NT2/D1 (cell line): Measurements from ENCODE around the gene COL10A1.

Experiments
- DNase-seq: peaks from one replicate; pipeline ENCODE4 v3.0.0-alpha.2; 2011; ENCODE audit warnings: low read depth, low spot score
- H3K27me3 ChIP-seq: 2 replicates; pipeline ENCODE4 v1.6.0; 2011; ENCODE audit warnings: mild to moderate bottlenecking; ENCODE audit not compliant: insufficient read length, insufficient read depth
- H3K36me3 ChIP-seq: 2 replicates; pipeline ENCODE4 v1.6.1; 2011; ENCODE audit warnings: mild to moderate bottlenecking, low read length, mixed read lengths; ENCODE audit not compliant: insufficient read depth, insufficient read length
- H3K4me1 ChIP-seq: 2 replicates; pipeline ENCODE4 v1.5.1; 2011; ENCODE audit not compliant: insufficient read depth, insufficient read length
- H3K4me3 ChIP-seq: 2 replicates; pipeline ENCODE4 v1.5.1; 2011; ENCODE audit warnings: low read depth; ENCODE audit not compliant: insufficient read length
- H3K9ac ChIP-seq: 2 replicates; pipeline ENCODE4 v1.6.0; 2011; ENCODE audit warnings: low read depth; ENCODE audit not compliant: insufficient read length
- H3K9me3 ChIP-seq: 2 replicates; pipeline ENCODE4 v1.5.1; 2011; ENCODE audit warnings: mild to moderate bottlenecking, low read length; ENCODE audit not compliant: insufficient read depth
- SUZ12 ChIP-seq: IDR thresholded peaks from 2 replicates; pipeline ENCODE4 v1.6.1; 2011; ENCODE audit not compliant: insufficient read length, insufficient read depth; ENCODE audit errors: extremely low read depth
- YY1 ChIP-seq: IDR thresholded peaks from 2 replicates; pipeline ENCODE4 v1.6.1; 2011; ENCODE audit not compliant: insufficient read length, insufficient read depth
- ZNF274 ChIP-seq: IDR thresholded peaks from 2 replicates; pipeline ENCODE4 v1.6.1; 2011; ENCODE audit warnings: mild to moderate bottlenecking, low read depth, low read length

The COL10A1 gene

GRCh38 chr6:116126032-116126431, at the start of gene COL10A1:
Gene COL10A1, minus strand, starts transcription at chr6:116126132. Its CDS starts 640 bp downstream, at chr6:116125492.
- Histone ChIP-seq H3K9ac (no peak within 1 kb of the TSS), H3K36me3 (peaks cover 4% of the 10 kb centered on the region), H3K4me3 (no peak within 1 kb of the TSS), H3K9me3 (no peaks in the 10 kb centered on the region), H3K27me3 (no peaks in the 10 kb centered on the region), H3K4me1 (no peaks in the 10 kb centered on the region)
- TF ChIP-seq SUZ12 (no peak), ZNF274 (no peak), YY1 (no peak)
- no peak for DNase-seq

DNA sequence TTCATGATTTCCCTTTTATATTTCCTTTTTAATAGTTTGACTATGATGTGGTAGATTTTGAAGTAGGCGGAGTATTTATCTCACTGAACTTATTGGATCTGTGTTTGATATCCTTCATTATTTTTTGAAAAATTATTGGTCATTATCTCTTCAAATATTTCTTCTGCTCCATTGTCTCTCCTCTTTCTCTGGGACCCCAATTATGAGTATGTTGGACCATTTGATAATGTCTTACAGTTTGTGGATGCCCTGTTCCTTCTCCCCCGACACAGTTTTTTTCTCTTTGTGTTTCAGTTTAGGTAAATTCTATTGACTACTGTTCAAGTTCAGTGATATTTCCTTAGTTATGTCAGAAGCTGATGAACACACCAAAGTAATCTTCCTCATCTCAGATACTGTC, 49.4 kb upstream of the COL10A1 start:
- no peak overlapping the region for H3K9ac ChIP-seq
- H3K36me3 ChIP-seq, result no peaks in the 10 kb centered on the region
- H3K27me3 ChIP-seq, result no peaks in the 10 kb centered on the region
- H3K4me3 ChIP-seq, result no peak overlapping the region
- H3K9me3 ChIP-seq, result peaks cover 12% of the 10 kb centered on the region
- TF ChIP-seq SUZ12 (no peak), ZNF274 (no peak), YY1 (no peak)
- DNase-seq, result no peak
- H3K4me1 ChIP-seq, result no peaks in the 10 kb centered on the region

DNA sequence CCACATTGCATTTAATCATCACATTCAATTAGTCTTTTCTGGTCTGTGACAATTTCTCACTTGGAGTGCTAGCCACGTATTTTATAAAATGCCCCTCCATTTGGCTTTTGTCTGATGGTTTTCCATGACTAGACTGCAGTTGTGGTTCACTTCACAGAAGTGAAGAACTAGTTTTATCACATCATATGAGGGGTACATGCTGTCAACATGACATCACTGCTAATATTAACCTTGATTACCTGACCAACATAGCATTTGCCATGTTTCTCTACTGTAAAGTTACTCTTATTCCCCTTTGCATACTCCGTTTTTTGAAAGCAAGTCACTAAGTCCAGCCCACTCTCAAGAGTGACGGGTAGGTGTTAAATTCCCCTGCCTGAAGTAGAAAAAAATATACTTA, 48.0 kb upstream of the COL10A1 start:
- H3K4me1 ChIP-seq, result no peaks in the 10 kb centered on the region
- no peak for TF ChIP-seq SUZ12
- no peak for TF ChIP-seq YY1
- TF ChIP-seq ZNF274, result no peak
- peaks cover 12% of the 10 kb centered on the region for H3K9me3 ChIP-seq
- no peak overlapping the region for H3K9ac ChIP-seq
- DNase-seq, result no peak
- H3K4me3 ChIP-seq, result no peak overlapping the region
- H3K27me3 ChIP-seq, result no peaks in the 10 kb centered on the region
- no peaks in the 10 kb centered on the region for H3K36me3 ChIP-seq

GRCh38 chr6:116170358-116171057, 44.6 kb upstream of the COL10A1 start:
- Histone ChIP-seq H3K9ac (no peak overlapping the region), H3K36me3 (no peaks in the 10 kb centered on the region), H3K27me3 (no peaks in the 10 kb centered on the region), H3K9me3 (peaks cover 11% of the 10 kb centered on the region), H3K4me1 (no peaks in the 10 kb centered on the region), H3K4me3 (no peak overlapping the region)
- no peak for DNase-seq
- no peak for TF ChIP-seq ZNF274
- TF ChIP-seq YY1, result no peak
- TF ChIP-seq SUZ12, result no peak

DNA sequence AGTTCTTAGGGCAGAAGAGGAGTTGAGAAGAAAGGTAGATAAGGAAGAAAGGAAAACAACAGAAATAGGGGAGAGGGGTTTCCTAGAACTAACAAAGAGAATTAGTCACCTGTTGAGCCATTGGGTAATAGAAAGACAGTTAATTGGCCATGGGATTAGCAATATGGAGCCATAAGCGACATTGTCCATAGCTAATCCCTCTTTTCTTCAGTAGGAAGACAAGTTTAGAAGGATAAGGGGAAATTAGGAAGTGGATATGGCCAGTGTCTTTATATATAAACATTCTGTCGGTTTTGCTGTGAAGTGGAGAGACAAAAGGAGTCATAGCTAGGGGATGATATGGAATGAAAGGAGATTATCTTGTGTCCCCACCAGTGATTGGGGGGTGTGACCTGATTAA, 43.9 kb upstream of the COL10A1 start:
- Histone ChIP-seq H3K9me3 (peaks cover 4% of the 10 kb centered on the region; the same call in 1 of the 2 replicates), H3K4me3 (no peak overlapping the region), H3K36me3 (no peaks in the 10 kb centered on the region), H3K4me1 (no peaks in the 10 kb centered on the region), H3K27me3 (no peaks in the 10 kb centered on the region), H3K9ac (no peak overlapping the region)
- no peak for DNase-seq
- TF ChIP-seq SUZ12 (no peak), YY1 (no peak), ZNF274 (no peak)

DNA sequence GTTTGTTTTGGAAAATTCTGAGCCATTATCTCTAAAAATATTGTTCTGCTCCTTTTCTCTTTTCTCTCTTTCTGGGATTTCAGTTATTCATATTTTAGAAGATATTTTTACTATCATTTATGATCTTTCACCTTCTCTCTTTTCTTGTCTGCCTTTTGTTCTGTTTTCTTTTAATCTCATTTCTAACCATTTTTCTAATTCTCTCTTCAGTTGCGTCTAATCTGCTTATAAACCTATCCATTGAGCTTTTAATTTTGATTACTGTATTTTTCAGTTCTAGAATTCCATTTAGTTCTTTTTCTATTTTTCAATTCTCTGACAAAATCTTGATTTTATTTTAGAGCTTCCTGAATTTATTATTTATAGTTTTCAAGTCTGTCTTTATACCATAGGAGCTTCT, 42.2 kb upstream of the COL10A1 start:
- Histone ChIP-seq H3K4me3 (no peak overlapping the region), H3K9ac (no peak overlapping the region), H3K9me3 (no peaks in the 10 kb centered on the region), H3K27me3 (no peaks in the 10 kb centered on the region), H3K36me3 (no peaks in the 10 kb centered on the region), H3K4me1 (no peaks in the 10 kb centered on the region)
- TF ChIP-seq SUZ12 (no peak), YY1 (no peak), ZNF274 (no peak)
- DNase-seq, result no peak

GRCh38 chr6:116166369-116166768, 40.4 kb upstream of the COL10A1 start:
- Histone ChIP-seq H3K9ac (no peak overlapping the region), H3K36me3 (no peaks in the 10 kb centered on the region), H3K27me3 (no peaks in the 10 kb centered on the region), H3K4me1 (no peaks in the 10 kb centered on the region), H3K4me3 (no peak overlapping the region), H3K9me3 (no peaks in the 10 kb centered on the region)
- DNase-seq, result no peak
- TF ChIP-seq ZNF274, result no peak
- no peak for TF ChIP-seq YY1
- TF ChIP-seq SUZ12, result no peak

DNA sequence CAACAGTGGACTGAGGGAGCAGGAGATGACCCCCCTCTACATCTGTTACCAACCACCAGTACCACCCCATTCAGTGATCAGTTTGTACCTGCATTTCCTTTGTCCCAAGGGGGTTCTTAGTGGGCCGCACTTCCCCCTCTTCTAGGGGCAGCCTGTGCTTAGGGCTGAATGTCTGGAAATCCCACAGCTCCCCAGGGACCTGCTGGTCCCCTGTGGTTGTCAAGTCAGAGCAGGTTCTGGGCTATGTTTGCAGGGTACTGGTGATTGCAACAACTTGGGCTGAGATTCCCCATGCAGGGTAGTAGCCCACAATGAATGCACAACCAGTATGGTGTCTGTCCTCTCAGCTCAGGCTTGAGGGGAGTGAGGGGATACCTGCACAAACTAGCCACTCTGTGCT, 39.7 kb upstream of the COL10A1 start:
- no peaks in the 10 kb centered on the region for H3K4me1 ChIP-seq
- no peaks in the 10 kb centered on the region for H3K36me3 ChIP-seq
- TF ChIP-seq YY1 (no peak), ZNF274 (no peak), SUZ12 (no peak)
- no peak overlapping the region for H3K4me3 ChIP-seq
- H3K27me3 ChIP-seq, result no peaks in the 10 kb centered on the region
- no peak overlapping the region for H3K9ac ChIP-seq
- no peaks in the 10 kb centered on the region for H3K9me3 ChIP-seq
- no peak for DNase-seq
